Fibroblast of mammary gland (primary cell): ENCODE data around the gene ARFGAP1.

Source experiments
- DNase-seq: peaks from one replicate; pipeline ENCODE4 v3.0.0-alpha.2; 2010; ENCODE audit warnings: low read depth
- H3K4me3 ChIP-seq: 2 replicates; pipeline ENCODE4 v1.5.1; 2011; ENCODE audit warnings: low read depth, mild to moderate bottlenecking, low read length, moderate library complexity; ENCODE audit not compliant: control insufficient read depth
- TF ChIP-seq, protein P1 (sequence below): conservative IDR thresholded peaks from 2 replicates; pipeline ENCODE4 v1.5.1; 2011; ENCODE audit warnings: low read depth, low read length, inconsistent platforms; ENCODE audit not compliant: control insufficient read depth, insufficient read depth

The ARFGAP1 gene

DNA sequence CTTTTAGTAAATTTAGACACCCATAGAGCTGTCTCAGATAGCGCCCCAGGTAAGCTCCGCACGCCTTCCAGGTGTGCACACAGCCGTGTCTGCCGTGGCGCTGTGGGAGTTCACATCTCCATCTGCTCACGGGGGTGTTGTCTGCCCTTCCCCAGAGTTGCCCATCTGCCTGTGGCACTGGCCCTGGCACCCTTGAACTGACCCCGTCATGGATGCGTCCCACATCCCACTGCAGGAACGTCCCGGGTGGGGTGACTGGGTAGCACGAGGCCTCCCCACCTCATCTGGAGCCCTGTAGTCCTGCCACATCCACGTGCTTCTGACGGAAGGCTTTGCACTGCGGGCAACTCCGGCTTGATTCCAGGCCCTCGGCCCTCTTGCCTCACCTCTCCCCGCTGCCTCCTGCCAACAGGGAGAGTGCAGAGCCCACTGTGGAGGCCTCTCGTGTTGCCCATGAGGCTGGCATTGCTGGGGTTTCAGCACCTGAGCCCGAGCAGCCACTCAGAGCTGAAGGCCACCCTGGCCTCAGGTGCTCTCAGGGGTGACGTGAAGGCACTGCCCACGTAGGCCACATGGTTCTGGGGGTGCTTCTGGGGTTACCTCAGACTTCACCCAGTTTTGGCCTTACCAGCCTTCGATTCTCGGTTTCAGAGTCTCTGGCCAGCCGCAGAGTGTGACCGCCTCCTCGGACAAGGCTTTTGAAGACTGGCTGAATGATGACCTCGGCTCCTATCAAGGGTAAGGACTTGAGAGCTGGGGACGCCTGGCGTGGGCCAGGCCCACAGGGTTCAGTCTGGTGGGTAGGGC lies 5.1 kb downstream of the ARFGAP1 start:
- DNase-seq = no peak
- TF ChIP-seq, protein P1, sequence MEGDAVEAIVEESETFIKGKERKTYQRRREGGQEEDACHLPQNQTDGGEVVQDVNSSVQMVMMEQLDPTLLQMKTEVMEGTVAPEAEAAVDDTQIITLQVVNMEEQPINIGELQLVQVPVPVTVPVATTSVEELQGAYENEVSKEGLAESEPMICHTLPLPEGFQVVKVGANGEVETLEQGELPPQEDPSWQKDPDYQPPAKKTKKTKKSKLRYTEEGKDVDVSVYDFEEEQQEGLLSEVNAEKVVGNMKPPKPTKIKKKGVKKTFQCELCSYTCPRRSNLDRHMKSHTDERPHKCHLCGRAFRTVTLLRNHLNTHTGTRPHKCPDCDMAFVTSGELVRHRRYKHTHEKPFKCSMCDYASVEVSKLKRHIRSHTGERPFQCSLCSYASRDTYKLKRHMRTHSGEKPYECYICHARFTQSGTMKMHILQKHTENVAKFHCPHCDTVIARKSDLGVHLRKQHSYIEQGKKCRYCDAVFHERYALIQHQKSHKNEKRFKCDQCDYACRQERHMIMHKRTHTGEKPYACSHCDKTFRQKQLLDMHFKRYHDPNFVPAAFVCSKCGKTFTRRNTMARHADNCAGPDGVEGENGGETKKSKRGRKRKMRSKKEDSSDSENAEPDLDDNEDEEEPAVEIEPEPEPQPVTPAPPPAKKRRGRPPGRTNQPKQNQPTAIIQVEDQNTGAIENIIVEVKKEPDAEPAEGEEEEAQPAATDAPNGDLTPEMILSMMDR = no peak
- H3K4me3 ChIP-seq = no peak overlapping the region

DNA sequence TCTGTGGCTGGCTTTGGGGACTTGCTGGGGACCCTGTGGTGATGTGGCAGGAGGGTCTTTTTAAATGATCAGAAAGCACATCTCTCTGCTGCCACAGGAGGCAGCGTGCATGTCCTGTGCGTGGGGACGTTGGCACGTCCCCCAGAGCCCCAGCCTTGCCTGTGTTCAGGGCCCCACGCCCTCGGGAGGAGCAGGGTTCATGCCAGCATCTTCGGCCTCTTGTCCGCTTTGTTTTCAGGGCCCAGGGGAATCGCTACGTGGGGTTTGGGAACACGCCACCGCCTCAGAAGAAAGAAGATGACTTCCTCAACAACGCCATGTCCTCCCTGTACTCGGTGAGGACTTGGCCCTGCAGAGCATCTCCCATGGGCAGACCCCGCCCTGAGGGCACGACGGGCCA lies 6.0 kb downstream of the ARFGAP1 start:
- H3K4me3 ChIP-seq = no peak overlapping the region
- TF ChIP-seq, protein P1 = no peak
- no peak for DNase-seq

DNA sequence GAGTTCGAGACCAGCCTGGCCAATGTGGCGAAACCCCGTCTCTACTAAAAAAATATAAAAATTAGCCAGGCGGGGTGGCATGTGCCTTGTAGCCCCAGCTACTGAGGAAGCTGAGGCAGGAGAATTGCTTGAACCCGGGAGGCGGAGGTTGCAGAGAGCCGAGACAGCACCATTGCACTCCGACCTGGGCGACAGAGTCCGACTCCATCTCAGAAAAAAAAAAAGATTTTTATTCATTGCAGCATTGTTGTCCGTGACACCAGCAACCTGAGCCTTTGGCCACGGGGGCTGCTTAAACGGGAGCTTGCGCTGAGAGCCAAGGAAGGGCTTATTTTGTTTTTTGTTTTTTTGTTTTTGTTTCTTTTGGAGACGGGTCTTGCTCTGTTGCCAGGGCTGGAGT lies 7.3 kb downstream of the ARFGAP1 start:
- TF ChIP-seq, protein P1 = no peak
- H3K4me3 ChIP-seq = no peak overlapping the region
- no peak for DNase-seq

DNA sequence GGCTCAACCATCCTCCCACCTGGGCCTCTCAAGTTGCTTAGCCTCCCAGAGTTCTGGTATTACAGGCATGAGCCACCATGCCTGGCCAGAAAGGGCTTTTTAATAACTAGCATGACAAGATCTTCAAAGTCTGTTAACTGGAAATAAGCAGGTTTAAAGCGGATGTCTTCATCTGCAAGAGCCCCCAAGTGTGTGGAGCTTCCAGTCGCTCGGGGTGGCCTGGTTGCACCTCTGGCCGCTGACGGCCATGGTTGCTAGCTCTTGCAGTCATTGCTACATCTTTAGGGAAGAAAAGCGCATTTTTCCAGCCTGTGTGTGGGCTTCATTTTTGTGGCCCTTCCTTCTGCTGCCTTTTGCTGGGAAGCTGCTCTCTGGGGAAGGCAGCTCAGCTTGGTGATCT lies 7.8 kb downstream of the ARFGAP1 start:
- no peak for DNase-seq
- TF ChIP-seq, protein P1 = no peak
- H3K4me3 ChIP-seq = no peak overlapping the region

DNA sequence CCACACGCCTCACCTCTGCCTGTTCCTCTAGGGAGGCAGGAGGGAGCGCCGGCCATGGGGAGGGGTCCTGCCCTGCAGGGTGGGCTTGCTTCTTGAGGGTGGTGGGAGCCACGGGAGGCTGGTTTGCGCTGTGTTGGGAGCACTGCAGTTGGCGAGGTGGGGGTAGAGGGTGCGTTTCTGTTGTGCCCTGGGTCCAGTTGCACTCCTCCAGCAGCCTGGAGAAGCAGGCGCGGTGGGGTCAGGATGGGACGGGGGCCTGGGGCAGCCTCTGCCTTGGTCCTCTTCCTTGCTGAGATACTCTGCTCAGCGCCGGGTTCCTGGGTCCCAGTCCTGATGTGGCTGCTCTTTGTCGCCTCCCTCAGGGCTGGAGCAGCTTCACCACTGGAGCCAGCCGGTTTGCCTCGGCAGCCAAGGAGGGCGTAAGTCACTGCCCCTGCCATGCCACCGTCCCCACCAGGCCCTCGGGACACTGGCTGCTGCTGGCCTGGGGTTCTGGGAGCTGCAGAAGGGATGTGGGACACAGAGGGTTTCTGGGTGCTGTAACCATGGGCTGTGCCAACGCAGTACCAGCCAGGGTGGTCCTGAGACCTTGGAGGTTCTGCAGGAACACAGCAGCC lies 8.4 kb downstream of the ARFGAP1 start:
- TF ChIP-seq, protein P1 = peak; percentile 23
- H3K4me3 ChIP-seq = no peak overlapping the region
- no peak for DNase-seq

DNA sequence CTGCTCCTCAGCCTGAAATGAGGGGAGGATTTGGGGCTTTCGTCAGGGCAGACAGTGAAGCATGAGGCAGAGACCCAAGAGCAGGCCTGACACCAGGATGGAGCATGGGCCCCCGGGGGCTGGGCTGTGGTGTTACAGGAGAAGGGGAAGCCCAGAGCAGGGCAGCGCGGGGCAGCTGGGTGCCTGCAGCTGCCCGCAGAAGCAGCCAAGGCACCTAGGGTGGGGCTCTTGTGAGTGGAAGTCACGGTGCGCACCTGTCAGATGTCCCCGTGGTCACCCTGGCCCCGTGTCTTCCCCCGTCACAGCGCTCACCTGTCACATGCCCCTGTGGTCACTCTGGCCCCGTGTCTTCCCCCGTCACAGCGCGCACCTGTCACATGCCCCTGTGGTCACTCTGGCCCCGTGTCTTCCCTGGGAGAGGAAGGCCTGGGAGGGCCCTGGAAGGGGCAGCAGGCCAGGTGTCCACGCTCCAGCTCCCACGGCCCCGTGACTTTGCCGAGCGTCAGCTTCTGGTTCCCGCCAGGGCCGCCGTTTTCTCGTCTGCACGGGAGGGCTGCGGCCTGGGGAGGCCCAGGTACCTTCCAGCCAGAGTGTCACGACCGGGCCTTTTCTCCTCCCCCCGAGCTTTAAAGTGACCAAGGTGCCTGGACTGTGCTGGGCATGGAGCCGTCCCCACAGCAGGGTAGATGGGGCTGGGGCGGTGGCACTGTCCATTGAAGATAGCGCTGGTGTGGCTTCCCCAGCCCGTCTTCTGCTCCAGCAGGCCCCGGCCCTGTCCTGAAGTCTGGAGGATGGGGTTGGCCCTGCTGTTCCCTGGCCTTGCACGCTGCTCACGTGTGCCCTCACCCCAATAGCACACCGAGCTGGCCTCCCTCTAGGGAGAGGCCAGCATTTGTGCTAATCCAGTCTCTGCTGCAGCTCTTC lies 9.4 kb downstream of the ARFGAP1 start:
- no peak for DNase-seq
- no peak overlapping the region for H3K4me3 ChIP-seq
- TF ChIP-seq, protein P1 = no peak
